Left renal cortex interstitium (tissue), 4 donors: ENCODE results near the gene SPATA22. TPM values are rescaled to one million over a fixed set of nuclear protein-coding genes. Genes with fewer than 3 reads are reported as not detected.
A peak's percentile ranks its signal among the peaks of the same experiment; 100 is the strongest.
"Not testable (repeated sequence)": the region's sequence is repeated elsewhere in the genome, so short reads cannot be mapped to it uniquely, and the experiment has no call there.

Experiments
- DNase-seq, 4 donors: peaks; one replicate each; pipeline ENCODE4 v3.0.0-alpha.2; 2013; ENCODE audit warnings: low read depth in 4 of 4, low spot score in 2 of 4, missing footprints in 1 of 4
- polyA plus RNA-seq, 4 donors: library from polyadenylated mRNA; unstranded; fragments of 120-200 nt; gene quantifications; one replicate each; pipeline ENCODE4 v1.2.1, GENCODE V29; 2013; ENCODE audit not compliant: insufficient read length in 4 of 4

SPATA22 gene
- 1 to 10 TPM in 2 of 4 donors, not detected in 2; 1.4 to 2.4 TPM for polyA plus RNA-seq

- DNase-seq, result no peak
Measured at GRCh38 chr17:3471599-3471998, at the start of gene SPATA22. SPATA22 (minus strand) TSS chr17:3471819; CDS start chr17:3469325, 2,494 bp downstream.

GRCh38 chr17:3519472-3519871, 47.9 kb upstream of the SPATA22 start:
- not testable (repeated sequence) for DNase-seq

GRCh38 chr17:3514873-3515272, 43.3 kb upstream of the SPATA22 start:
- no peak for DNase-seq

GRCh38 chr17:3514167-3514566, 42.5 kb upstream of the SPATA22 start:
- not testable (repeated sequence) for DNase-seq

GRCh38 chr17:3513305-3514035, 41.9 kb upstream of the SPATA22 start:
- no peak for DNase-seq

- no peak for DNase-seq
Measured at GRCh38 chr17:3512505-3513171, 41.0 kb upstream of the SPATA22 start.

- no peak for DNase-seq
Measured at GRCh38 chr17:3511852-3512504, 40.4 kb upstream of the SPATA22 start.

GRCh38 chr17:3510090-3510489, 38.5 kb upstream of the SPATA22 start:
- DNase-seq, result no peak

- no peak for DNase-seq
Measured at GRCh38 chr17:3507869-3508268, 36.2 kb upstream of the SPATA22 start.

- no peak for DNase-seq
Measured at GRCh38 chr17:3507071-3507470, 35.5 kb upstream of the SPATA22 start.

GRCh38 chr17:3506054-3506453, 34.4 kb upstream of the SPATA22 start:
- DNase-seq, result no peak

GRCh38 chr17:3505008-3505407, 33.4 kb upstream of the SPATA22 start:
- DNase-seq, result no peak

GRCh38 chr17:3503285-3503684, 31.7 kb upstream of the SPATA22 start:
- DNase-seq, result no peak

GRCh38 chr17:3502466-3502865, 30.8 kb upstream of the SPATA22 start:
- no peak for DNase-seq

GRCh38 chr17:3501344-3501743, 29.7 kb upstream of the SPATA22 start:
- DNase-seq, result no peak

- no peak for DNase-seq
Measured at GRCh38 chr17:3497101-3497500, 25.5 kb upstream of the SPATA22 start.

- DNase-seq, result no peak
Measured at GRCh38 chr17:3485481-3486068, 14.0 kb upstream of the SPATA22 start.

GRCh38 chr17:3482852-3483251, 11.2 kb upstream of the SPATA22 start:
- DNase-seq, result no peak

GRCh38 chr17:3479988-3480387, 8.4 kb upstream of the SPATA22 start:
- DNase-seq, result no peak

- DNase-seq, result peak in 1 of 4 donors; percentile 16
Measured at GRCh38 chr17:3475812-3476610, 4.4 kb upstream of the SPATA22 start, which contains the start of gene ASPA. ASPA (plus strand) TSS chr17:3475997; CDS start chr17:3476160, 163 bp downstream.
